PC-9 (cell line): Measurements from ENCODE around the gene FARSA. TPM values are rescaled to one million over a fixed set of nuclear protein-coding genes. Genes with fewer than 3 reads are reported as not detected.
"Not testable (repeated sequence)": the region's sequence is repeated elsewhere in the genome, so short reads cannot be mapped to it uniquely, and the experiment has no call there.

Experiments used
- BruUV-seq: library from RNA; stranded (reverse); fragments of 400-500 nt; replicated peaks from 2 replicates; lab custom pipeline; 2021; lab: Mats Ljungman, UMichigan
- CTCF ChIA-PET: fragments of 300-600 bp; sonication (Branson Sonifier 250); formaldehyde crosslinking; loops from one replicate; lab custom pipeline; 2022; ENCODE audit warnings: antibody characterized with exemption; lab: Charles Lee
- POLR2A ChIA-PET: fragments of 300-600 bp; sonication (Branson Sonifier 250); formaldehyde crosslinking; loops from one replicate; lab custom pipeline; 2022; ENCODE audit warnings: antibody characterized with exemption; ENCODE audit not compliant: unreplicated experiment; lab: Charles Lee
- DNase-seq, 2 experiments: peaks; one replicate each; pipeline versions ENCODE4 v3.0.0 to v3.0.0-alpha.2; 2015 to 2022; ENCODE audit warnings: mixed read lengths in 1 of 2
- H2AFZ ChIP-seq: fragments of 200-600 bp; sonication (generic); 2 replicates; pipeline ENCODE4 v1.8.1; 2017; ENCODE audit warnings: antibody characterized with exemption
- H3F3A ChIP-seq: fragments of 200-600 bp; sonication (generic); 2 replicates; pipeline ENCODE4 v1.8.1; 2017; ENCODE audit warnings: antibody characterized with exemption, mild to moderate bottlenecking, low read depth; ENCODE audit not compliant: insufficient read depth
- H3K27ac ChIP-seq: fragments of 200-600 bp; sonication (generic); 2 replicates; pipeline ENCODE4 v1.6.1; 2016; ENCODE audit warnings: mixed run types
- H3K27me3 ChIP-seq: fragments of 200-600 bp; sonication (generic); 2 replicates; pipeline ENCODE4 v1.6.1; 2016; ENCODE audit warnings: low read depth, mixed run types; ENCODE audit not compliant: insufficient read depth
- H3K36me3 ChIP-seq: fragments of 200-600 bp; sonication (generic); 2 replicates; pipeline ENCODE4 v1.6.1; 2016; ENCODE audit warnings: low read depth, mixed run types
- H3K4me1 ChIP-seq: fragments of 200-600 bp; sonication (generic); replicated peaks from 2 replicates; pipeline ENCODE4 v1.6.1; 2016; ENCODE audit warnings: mixed run types; ENCODE audit not compliant: insufficient read depth
- H3K4me2 ChIP-seq: fragments of 200-600 bp; sonication (generic); 2 replicates; pipeline ENCODE4 v1.6.1; 2017; ENCODE audit warnings: mixed run types
- H3K4me3 ChIP-seq: fragments of 200-600 bp; sonication (generic); 2 replicates; pipeline ENCODE4 v1.6.1; 2016; ENCODE audit warnings: mixed run types
- H3K79me2 ChIP-seq: fragments of 200-600 bp; sonication (generic); 2 replicates; pipeline ENCODE4 v1.6.1; 2017; ENCODE audit warnings: low read depth, mixed run types
- H3K9me2 ChIP-seq: fragments of 200-600 bp; sonication (generic); 2 replicates; pipeline ENCODE4 v1.8.1; 2017; ENCODE audit warnings: mild to moderate bottlenecking; ENCODE audit not compliant: insufficient read depth
- H3K9me3 ChIP-seq: fragments of 200-600 bp; sonication (generic); 2 replicates; pipeline ENCODE4 v1.8.1; 2016; ENCODE audit warnings: low read depth; ENCODE audit not compliant: insufficient read depth
- H4K20me1 ChIP-seq: fragments of 200-600 bp; sonication (generic); 2 replicates; pipeline ENCODE4 v1.8.1; 2017; ENCODE audit not compliant: insufficient read depth
- CTCF ChIP-seq: fragments of 200-600 bp; sonication (generic); conservative IDR thresholded peaks from 2 replicates; pipeline ENCODE4 v1.6.1; 2017; ENCODE audit warnings: mixed run types, antibody characterized with exemption, mild to moderate bottlenecking, moderate library complexity
- EZH2 ChIP-seq: fragments of 200-600 bp; sonication (generic); IDR thresholded peaks from 2 replicates; pipeline ENCODE4 v1.8.0; 2017; ENCODE audit warnings: antibody characterized with exemption, low read depth
- intact Hi-C: fragments of 100-400 bp; cut with micrococcal nuclease; formaldehyde crosslinking; loops from one replicate; pipeline ENCODE4 v1.10.0; 2022; ENCODE audit not compliant: unreplicated experiment
- total RNA-seq: library from RNA; stranded (reverse); gene quantifications from 2 replicates; pipeline ENCODE4 v1.2.3, GENCODE V29; 2021

The FARSA gene
- total RNA-seq, 1 experiment from 2014 or later, result 53.7 TPM

GRCh38 chr19:12893582-12893981 is 39.9 kb downstream of the FARSA start:
- Histone ChIP-seq H3K4me1 (peaks cover 8% of the 10 kb centered on the region), H4K20me1 (no peaks in the 10 kb centered on the region), H3K27ac (no peak overlapping the region), H3K9me2 (no peaks in the 10 kb centered on the region), H3K9me3 (no peaks in the 10 kb centered on the region), H3F3A (peaks cover 4% of the 10 kb centered on the region; the same call in 1 of the 2 replicates), H3K79me2 (peaks cover 18% of the 10 kb centered on the region), H2AFZ (no peak overlapping the region), H3K27me3 (no peaks in the 10 kb centered on the region), H3K4me2 (no peak overlapping the region), H3K4me3 (no peak overlapping the region), H3K36me3 (no peaks in the 10 kb centered on the region)
- no TSS peak for BruUV-seq
- peak in 1 of 2 experiments; percentile 21 for DNase-seq
- intact Hi-C loops, result no loop called here
- ChIA-PET POLR2A (no interaction called here), CTCF (no interaction called here)
- TF ChIP-seq CTCF (no peak), EZH2 (no peak)

GRCh38 chr19:12891553-12892021 is 41.9 kb downstream of the FARSA start:
- TF ChIP-seq EZH2, result no peak
- TF ChIP-seq CTCF, result no peak
- CTCF ChIA-PET, result interaction anchor here (0.9 to 1.1 kb wide), 2 partner anchors 44 to 125 kb away, joined by 3 to 5 read pairs; no protein-coding TSS in a partner anchor
- H3F3A ChIP-seq, result no peaks in the 10 kb centered on the region

GRCh38 chr19:12890787-12891552 is 42.5 kb downstream of the FARSA start, which contains the start of gene GCDH:
GCDH (plus strand) TSS chr19:12891160; CDS start chr19:12891305, 145 bp downstream.
- peaks cover 18% of the 10 kb centered on the region for H3K79me2 ChIP-seq
- no peaks in the 10 kb centered on the region for H3K27me3 ChIP-seq
- no TSS peak for BruUV-seq
- POLR2A ChIA-PET, result interaction anchor here (0.6 to 1.0 kb wide), 13 partner anchors 9 to 966 kb away, joined by 3 to 15 read pairs (median 5); partner anchors contain the start of genes CALR, DNASE2, FARSA and ZNF700
- H4K20me1 ChIP-seq, result no peaks in the 10 kb centered on the region
- H3K9me3 ChIP-seq, result no peaks in the 10 kb centered on the region
- intact Hi-C loops, result loop anchor here (2.0 kb wide), 2 partner anchors 28 to 48 kb away; partner anchors contain the start of genes CALR and SYCE2
- DNase-seq, result peak; percentile 96 to 99
- H3K36me3 ChIP-seq, result no peaks in the 10 kb centered on the region
- peak within 1 kb of the TSS; percentile 97 for H3K4me2 ChIP-seq
- H2AFZ ChIP-seq, result peak within 1 kb of the TSS; percentile 81
- H3K9me2 ChIP-seq, result no peaks in the 10 kb centered on the region
- peaks cover 8% of the 10 kb centered on the region for H3K4me1 ChIP-seq
- CTCF ChIA-PET, result interaction anchor here (0.7 to 1.1 kb wide), 3 partner anchors 43 to 125 kb away, joined by 3 to 5 read pairs (median 4); no protein-coding TSS in a partner anchor
- H3K4me3 ChIP-seq, result peak within 1 kb of the TSS; percentile 85
- TF ChIP-seq CTCF (no peak), EZH2 (no peak)
- no peaks in the 10 kb centered on the region for H3F3A ChIP-seq
- no peak within 1 kb of the TSS for H3K27ac ChIP-seq

More at GRCh38 chr19:12891553-12892021, 41.9 kb downstream of the FARSA start:
- H3K9me2 ChIP-seq, result no peaks in the 10 kb centered on the region
- no peak overlapping the region for H3K27ac ChIP-seq
- no peaks in the 10 kb centered on the region for H3K36me3 ChIP-seq
- H3K4me2 ChIP-seq, result peak overlapping the region; percentile 97
- no peaks in the 10 kb centered on the region for H3K9me3 ChIP-seq
- BruUV-seq, result TSS peak; percentile 33
- H3K4me3 ChIP-seq, result peak overlapping the region; percentile 85
- POLR2A ChIA-PET, result interaction anchor here (0.6 to 1.0 kb wide), 3 partner anchors 29 to 256 kb away, joined by 3 to 15 read pairs (median 11); partner anchors contain the start of gene FARSA
- DNase-seq, result no peak
- peak overlapping the region; percentile 81 for H2AFZ ChIP-seq
- H3K4me1 ChIP-seq, result peaks cover 8% of the 10 kb centered on the region
- H3K79me2 ChIP-seq, result peaks cover 18% of the 10 kb centered on the region
- H4K20me1 ChIP-seq, result no peaks in the 10 kb centered on the region
- intact Hi-C loops, result loop anchor here (2.0 kb wide), 2 partner anchors 27 to 47 kb away; partner anchors contain the start of genes CALR and SYCE2
- H3K27me3 ChIP-seq, result no peaks in the 10 kb centered on the region

- intact Hi-C loops, result loop anchor here (2.0 kb wide), 2 partner anchors 28 to 48 kb away; partner anchors contain the start of genes CALR and SYCE2
These were observed 43.2 kb downstream of the FARSA start for GRCh38 chr19:12890299-12890786.

More at GRCh38 chr19:12890299-12890786, 43.2 kb downstream of the FARSA start:
- Histone ChIP-seq H3K4me2 (peak overlapping the region; percentile 77), H2AFZ (peak overlapping the region; percentile 49; the same call in 1 of the 2 replicates), H3K4me3 (peak overlapping the region; percentile 85; the same call in 1 of the 2 replicates), H3K79me2 (peaks cover 18% of the 10 kb centered on the region)
- H3K9me3 ChIP-seq, H3K27me3 ChIP-seq, H3F3A ChIP-seq, H3K9me2 ChIP-seq, BruUV-seq, H4K20me1 ChIP-seq, H3K36me3 ChIP-seq, H3K4me1 ChIP-seq, H3K27ac ChIP-seq, DNase-seq: not testable (repeated sequence)
- POLR2A ChIA-PET, result interaction anchor here (0.5 to 1.0 kb wide), 9 partner anchors 9 to 965 kb away, joined by 3 to 15 read pairs (median 5); partner anchors contain the start of genes CALR, DNASE2 and ZNF700
- CTCF ChIA-PET, result interaction anchor here (0.7 to 1.1 kb wide), 2 partner anchors 43 to 75 kb away, joined by 3 to 4 read pairs; no protein-coding TSS in a partner anchor
